GM19035 (cell line): ENCODE measurements around the gene PDGFD.

Experiments used
- ATAC-seq: cut with Tn5 transposase; IDR thresholded peaks from one replicate; pipeline ENCODE4 v1.9.1; 2021; ENCODE audit not compliant: unreplicated experiment

PDGFD gene

DNA sequence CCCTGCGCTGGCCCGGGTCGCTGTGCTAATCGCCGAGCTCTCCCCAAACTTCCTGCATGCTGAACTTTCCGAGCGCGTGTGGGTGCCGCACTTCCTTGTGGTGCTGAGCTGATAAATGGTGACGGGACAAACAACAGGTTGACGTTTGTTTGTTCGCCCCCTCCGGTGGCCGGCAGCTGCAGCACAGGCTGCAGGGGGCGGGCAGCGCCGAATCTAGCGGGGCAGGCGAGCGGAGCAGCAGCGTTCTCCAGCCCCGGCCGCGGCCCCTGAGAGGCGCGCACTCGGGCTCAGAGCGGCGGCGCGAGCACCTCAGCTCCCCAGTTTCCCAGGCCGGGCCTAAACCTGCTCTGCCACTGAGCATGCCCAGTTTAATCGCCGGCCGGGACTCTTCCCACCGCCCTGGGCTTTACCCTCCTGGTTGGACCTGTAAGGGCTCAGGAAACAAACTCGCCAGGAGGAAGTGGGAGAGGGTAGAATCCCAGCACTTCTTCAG lies at the start of gene PDGFD:
PDGFD (minus strand) TSS at position 120 of the 493 bp plus-strand sequence.
- ATAC-seq = peak; percentile 98

DNA sequence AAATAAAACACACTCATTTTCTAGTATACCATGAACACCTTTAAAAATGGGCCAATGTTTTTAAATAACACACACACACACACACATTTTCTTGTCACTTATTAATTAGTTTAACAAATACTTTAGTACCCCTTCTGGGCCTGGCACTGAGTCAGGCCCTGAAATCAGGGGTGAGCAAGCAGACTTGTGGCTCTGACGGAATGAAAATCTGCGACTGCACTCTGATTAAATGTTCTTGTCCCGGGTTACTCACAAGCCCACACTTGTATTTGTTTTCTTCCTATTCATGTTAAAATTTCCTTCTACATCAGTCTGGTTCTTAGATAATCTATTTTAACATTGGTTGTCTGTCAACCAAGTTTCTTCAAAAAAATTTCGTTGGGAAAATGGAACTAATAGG lies 43.0 kb upstream of the PDGFD start:
- no peak for ATAC-seq

DNA sequence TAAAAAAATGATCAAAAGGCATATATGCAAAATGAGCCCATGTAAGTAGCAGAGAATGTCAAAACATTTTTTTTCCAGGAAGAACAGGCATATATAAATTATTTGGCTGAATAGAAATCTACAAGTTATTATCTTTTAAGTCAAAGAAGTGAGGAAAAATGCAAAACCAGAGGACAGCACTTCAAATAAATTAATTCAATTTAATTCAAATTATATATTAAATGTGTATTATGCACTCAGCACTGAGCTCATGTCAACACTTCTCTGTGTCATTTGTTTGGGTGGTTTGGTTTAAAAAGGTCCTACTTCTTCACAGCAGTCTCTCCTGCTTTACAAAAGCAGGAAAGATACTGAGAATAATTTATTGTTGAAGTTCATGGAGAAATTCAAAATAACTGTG lies 41.9 kb upstream of the PDGFD start:
- no peak for ATAC-seq

DNA sequence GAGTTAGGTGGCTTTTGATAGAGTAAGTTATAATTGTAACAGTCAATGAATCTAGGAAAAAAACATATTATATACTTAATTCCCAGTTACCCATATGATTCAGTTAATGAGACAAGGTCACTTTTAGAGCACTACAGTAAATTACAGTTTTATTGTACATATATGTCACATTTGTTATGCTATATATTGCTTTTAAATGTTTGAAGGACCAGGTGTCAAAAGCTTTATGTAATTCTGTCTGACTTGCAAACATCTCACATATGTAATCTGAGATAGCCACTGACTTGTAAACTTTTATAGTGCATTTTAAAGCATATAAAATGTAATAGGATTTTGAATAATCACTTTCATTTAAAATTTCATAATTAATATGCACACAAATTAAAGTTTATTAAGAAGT lies 36.7 kb upstream of the PDGFD start:
- ATAC-seq = no peak

DNA sequence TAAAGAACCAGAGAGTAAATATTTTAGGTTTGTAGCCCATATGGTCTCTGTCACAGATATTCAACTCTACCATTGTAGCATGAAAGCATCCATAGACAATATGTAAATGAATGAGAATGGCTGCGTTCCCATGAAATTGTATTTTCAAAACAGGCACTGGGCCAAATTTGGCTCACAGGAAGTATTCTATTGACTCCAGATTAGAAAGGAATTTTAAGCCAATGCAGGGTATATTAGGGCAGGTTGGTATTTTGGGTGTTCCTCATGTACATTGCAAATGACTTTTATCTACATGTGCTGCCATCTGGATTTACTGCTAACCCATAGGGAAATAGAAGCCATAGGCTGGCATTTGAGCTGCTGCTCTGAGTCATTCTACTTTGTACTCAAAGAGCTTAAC lies 35.1 kb upstream of the PDGFD start:
- no peak for ATAC-seq

DNA sequence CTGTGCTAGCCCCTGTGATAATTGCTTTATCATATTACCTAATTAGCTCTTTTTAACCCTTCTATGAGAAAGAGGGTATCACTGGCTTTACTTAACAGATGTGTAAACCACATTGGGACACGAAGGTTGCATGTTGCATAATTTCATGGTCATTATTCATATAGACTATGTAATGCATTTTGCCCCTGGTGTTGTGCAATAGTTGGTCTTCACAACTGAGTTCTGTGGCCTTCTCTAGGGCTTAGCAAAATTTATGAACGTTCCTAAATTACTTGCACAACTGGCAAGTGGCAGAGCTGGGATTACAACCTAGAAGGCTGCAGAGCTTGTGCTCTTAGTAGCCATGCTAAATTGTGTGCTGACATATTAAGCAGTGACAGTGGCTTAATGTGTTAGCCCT lies 34.6 kb upstream of the PDGFD start:
- no peak for ATAC-seq

DNA sequence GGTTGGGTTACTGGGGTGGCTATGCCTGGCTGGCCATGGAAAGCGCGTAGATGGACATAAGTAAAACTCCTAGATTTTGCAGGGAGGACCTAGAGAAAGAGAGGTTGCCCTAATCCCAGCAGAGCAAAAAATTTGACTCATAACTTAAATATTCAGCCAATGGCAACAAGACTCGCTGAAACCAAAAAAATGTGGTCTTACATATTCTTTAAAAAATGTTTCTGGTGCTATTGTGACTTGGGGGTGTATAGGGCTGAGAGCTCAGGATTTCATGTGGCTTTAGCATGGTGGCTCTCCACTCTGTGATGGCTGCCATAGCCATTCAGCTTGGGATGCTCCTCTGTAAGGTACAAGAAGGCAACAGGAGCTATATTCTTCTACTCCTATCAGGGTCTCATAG lies 27.2 kb upstream of the PDGFD start:
- ATAC-seq = no peak

DNA sequence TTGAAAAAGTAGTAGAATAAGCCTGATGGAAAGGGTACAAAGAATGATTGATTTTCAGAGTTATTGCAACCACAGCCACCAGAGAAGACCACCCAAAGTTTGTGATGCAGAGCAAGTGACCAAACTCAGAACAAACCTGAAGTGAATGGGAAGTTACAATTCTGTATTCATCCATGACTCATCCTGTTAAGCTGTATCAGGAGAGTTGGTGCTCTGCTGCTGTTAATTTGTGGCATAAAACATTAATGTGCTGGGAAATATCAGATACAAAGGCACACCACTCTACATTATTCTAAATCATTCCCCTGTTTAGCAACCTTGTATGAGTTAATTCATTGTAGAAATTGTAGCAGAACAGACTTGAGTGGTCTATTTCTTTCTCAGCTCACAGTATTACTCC lies 19.6 kb upstream of the PDGFD start:
- ATAC-seq = no peak

DNA sequence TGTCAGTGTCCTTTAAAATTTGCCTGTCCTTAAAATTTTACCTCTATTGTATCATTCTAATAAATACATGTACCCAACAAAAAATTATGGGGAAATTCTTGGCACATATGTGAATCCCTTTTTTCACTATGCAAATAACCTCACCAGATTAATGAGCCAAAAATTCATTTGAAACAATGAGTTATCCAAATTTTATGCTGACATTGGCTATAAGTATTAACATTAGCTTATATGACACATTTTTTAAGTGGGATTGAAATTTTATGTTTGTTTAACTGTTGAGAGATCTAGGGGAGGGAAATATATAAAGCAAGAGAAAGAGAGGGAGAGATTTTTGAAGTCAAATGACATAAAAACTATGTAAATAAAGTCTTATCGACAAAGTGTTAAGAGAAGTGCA lies 11.8 kb upstream of the PDGFD start:
- no peak for ATAC-seq

DNA sequence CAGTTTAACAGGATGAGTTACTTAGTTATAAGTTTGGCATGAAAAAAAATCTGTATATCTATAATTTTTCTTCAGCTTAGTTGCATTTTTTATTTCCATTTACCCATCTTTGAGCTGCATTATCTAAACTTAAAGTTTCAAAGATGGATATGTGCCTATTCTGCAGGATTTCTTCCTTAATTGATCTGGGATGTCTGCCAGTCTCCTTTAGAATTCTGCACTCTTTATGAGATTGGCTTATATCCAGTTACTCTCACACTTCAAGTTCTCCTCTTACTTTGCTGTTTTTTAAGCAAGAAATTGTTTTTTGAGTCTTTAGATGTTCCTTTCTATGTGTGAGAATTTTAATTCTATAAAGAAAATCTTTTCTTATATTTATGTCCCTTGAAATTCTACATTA lies 5.1 kb upstream of the PDGFD start:
- ATAC-seq = no peak

DNA sequence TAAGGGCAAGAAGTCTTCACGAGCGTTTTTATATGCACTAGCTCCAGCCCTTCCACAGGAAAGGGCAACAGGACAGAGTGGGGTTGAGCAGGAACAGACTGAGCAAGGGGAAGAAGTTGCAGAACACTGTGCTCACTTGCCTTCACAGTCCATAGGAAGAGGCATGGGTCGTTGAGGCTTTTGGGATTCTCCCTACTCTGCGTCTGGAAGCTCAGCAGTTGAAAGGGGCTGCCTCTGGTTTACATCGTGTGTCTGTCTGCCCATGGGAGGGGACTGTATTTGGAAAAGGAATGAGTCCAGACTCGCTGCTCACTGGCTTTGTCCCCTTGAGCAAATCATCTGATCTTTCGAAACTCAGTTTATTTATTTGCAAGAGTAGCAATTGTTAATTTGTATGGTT lies 1.1 kb upstream of the PDGFD start:
- no peak for ATAC-seq

DNA sequence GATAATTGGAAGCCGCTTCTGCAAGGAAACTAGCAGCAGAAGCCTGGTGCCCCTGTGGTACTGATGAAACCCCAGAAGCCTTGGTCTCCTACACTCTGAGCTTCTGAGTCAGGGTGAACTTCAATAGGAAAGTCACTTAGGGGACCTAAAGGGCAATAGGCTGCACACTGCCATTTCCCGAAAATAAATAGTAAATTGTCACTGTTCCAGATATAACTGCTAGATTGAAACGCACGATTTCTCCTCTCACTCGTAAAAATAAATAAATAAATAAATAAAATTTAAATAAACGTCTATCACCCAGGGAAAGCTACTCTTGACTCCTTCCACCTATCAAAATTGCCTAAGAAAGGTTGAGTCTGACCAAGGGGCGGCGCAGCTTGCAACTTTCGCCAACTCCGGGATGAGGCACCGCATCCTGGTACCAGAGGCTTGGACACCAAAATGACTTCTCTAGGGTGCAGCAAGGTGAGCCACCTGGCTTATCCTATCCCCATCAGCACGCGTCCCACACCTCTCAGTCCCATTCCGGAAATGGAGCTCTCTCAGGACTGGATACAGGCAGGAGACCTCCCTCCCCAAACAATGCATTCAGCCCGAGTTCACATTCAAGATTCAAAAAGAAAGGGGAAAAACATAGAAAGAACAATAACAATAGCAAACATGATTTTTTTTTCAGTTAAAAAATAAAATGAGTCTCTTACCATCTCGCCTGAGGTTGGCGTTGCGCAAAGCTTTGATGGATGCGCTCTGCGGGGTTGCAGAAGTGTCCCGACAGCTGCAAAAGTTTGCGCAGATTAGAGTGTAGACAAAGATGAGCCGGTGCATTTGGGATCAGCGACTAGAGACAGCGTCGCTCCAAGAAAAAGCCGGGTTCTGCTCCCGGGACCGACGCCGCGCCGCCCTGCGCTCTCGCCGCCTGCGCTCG lies 583 bp downstream of the PDGFD start:
- peak; percentile 32 for ATAC-seq

DNA sequence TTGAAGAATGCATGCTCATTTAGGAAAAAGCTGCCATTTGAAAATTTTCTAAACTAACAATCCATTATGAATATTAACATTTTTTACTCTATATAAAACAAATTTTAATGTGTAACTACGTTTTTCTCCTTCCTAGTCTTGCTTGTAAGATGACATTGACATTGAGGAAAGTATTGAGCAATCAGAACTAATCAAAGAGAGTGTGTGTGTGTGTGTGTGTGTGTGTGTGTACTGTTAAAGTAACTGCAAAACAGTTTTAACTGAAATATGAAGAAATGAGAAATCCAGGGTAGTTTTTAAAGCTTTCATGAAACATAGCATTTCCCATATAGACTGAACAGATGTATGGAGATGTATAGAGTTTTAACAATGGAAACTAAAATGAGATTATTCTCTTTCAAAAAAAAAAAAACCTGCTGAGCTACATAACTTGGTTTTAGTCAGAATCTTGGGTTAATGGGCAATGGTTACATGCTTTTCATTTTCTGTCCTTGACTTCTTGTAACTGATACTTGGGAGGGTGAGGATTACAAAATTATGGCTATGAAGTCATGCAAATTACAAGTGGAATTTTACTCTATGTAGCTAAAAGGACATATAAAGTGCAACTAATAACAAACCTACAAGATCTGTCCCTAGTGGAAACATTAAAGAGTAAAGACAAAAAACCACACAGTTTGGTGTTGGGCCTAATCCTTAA lies 2.0 kb downstream of the PDGFD start:
- ATAC-seq = no peak

DNA sequence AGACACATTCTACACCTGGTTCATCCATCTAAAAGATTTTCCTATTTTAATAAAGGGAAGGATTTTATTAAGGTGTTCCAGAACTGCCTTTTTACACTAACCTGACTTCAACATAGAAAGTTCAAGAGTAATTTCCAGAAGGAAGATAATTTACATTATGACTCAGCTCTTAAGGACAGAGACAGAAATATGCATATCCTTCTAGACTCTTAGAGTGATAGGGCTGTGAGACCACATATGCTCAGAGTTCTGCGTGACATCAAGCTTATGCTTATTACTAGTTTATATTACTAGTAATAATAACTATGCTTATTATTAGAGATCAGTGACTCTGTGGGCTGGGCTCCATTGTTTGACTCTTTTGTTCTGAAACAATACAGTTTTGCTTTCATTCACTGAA lies 4.6 kb downstream of the PDGFD start:
- ATAC-seq = no peak

DNA sequence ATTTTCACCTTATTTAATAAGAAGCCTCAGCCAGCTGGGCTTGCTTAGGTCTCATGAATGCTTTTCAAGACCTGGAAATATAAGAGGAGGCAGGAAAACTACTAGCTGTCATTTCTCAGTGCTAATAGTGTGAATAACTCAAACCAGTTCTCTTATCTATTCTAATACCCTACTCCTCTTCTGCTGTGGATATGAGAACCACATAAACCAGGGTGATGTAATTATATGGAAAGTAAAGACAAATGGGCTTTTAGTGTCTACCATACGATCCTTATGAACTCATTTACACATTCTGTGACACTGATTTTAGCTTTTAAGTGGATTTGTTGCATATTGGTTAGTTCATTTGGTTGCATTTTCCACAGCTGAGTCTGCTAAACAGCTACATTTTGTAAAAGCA lies 8.6 kb downstream of the PDGFD start:
- ATAC-seq = no peak

DNA sequence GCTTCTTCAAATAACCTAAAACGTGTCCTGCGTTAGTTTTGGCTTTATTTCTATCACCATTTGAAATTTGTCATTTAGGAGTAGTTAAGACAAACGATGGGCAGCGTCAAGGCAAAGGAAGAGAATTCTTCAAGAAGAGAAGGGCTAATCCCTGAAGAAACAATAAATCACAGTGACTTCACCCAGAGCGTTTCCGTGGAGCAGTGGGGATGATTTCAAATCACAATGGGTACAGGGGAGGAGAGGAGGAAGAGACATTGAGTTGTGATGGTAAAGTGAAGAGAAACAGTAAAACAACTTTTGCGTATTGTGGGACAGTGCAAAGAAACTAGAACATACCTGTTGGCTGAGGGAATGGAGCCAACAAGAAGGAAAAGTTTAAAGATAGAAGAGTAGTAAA lies 9.7 kb downstream of the PDGFD start:
- no peak for ATAC-seq

DNA sequence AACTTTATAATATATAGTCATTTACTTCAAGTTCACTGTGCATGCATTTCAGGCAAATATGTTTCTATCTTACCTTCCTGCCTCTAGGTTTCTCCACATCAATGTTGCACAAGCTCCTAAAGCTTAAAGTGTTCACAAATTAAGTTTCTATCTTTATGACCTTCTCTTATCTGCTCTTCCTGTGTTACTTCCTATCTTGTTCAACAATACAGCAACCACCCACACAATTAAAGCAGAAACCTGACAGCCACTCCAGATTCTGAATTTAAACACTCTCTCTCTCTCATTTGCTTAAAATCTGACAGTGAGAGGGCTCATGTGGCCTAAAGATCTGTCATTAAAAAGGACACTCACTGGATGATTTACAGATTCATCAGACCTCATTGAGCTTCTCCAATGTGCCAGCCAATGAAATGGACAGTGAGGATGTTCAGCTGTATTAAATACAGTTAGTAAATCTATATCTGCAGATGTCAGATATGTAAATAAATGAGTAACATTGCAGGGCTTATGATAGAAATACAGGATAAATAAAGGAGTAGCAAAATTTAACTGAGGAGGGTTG lies 10.9 kb downstream of the PDGFD start:
- ATAC-seq = no peak

DNA sequence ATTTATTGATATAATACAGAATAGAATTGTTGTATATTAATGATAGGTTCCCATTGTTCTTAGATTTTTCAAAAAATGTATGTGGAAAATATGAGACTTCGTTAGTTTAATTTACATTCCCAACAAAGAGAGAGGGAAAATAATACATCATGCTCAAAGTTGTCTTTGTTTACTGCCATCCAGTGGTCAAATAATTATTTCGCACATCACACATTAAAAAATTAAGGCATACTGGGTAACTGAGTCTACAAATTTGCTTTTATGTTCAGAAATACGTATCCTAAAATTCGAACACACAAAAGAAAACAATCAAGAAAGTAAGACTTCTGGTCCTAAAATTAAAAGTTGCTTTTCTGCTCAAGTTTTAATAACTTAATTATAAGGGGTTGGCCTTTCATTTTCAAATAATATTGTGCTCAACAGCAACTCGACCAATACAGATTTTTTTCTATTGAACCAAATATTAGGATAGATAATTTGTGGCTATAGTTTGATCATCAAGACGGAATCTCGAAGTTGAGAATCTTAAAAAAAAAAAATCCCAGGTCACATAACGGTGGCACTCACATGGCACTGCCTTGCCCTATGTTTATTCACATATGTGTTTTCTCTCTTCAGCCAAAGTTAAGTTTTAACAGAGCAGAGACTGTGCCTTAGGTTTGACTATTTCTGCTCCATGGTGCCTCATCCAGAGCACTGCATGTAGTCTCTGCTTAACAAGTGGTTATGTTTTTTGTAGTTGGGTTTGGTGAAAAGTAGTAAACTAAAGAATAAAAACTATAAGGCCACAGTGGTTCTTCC lies 12.3 kb downstream of the PDGFD start:
- no peak for ATAC-seq

DNA sequence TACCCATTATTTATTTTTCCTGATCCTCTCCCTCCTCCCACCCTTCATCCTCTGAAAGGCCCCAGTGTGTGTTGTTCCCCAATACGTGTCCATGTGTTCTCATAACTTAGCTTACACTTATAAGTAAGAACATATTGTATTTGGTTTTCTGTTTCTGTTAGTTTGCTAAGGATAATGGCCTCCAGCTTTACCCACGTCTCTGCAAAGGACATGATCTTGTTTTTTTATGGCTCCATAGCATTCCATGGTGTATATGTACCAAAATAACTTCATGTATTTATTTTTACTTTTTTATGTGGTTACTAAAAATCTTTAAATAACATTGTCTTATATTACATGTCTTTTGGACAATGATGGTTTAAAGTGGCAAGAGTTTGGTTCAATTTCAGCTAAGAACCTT lies 15.2 kb downstream of the PDGFD start:
- ATAC-seq = no peak

DNA sequence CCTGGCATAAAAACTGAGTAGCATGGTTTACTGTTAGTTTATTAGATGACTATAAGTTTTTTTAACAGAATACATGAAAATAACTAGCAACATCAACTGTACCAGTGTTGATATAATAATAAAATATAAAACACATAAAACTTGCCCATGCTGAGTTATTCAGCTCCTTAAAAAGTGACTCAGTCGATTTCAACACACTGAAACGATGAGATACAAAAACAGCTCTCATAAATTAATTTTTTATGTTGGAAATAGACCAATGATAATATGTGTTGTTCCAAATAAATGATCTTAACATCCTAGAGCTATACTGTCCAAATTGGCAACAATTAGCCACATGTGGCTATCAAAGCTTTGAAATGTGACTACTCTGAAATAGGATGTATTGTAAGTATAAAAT lies 15.9 kb downstream of the PDGFD start:
- no peak for ATAC-seq

DNA sequence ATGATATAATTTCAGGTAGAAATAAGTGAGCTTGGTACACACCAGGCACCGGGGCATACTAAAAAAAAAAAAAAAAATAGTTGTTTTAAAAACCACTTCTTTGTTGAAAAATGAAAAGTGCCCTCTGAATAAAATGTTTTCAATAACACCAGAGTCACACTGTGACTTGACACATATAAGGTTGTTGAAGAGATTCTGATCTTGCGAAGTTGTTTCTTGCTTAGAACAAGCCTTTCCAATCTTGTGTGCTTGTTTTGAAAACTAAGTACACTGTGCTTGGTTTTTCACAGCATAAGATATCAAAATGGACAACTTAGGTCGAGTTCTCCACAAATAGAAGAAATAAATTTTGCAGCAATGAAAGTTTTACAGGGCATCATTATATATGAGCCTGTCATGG lies 17.0 kb downstream of the PDGFD start:
- ATAC-seq = no peak
